K562 (cell line): ENCODE data around the gene IRF2BP2. TPM values are rescaled to one million over a fixed set of nuclear protein-coding genes. Genes with fewer than 3 reads are reported as not detected.
A peak's percentile ranks its signal among the peaks of the same experiment; 100 is the strongest.

Source experiments
- C11orf30 ChIP-seq: fragments of 450-650 bp; IDR thresholded peaks from 2 replicates; pipeline ENCODE4 v1.6.1; 2016; ENCODE audit warnings: low read depth, mild to moderate bottlenecking
- CREB1 ChIP-seq, 2 experiments: sonication (generic) in 1 of 2; formaldehyde crosslinking in 1 of 2; IDR thresholded peaks; 2 replicates each; pipeline versions ENCODE4 v1.6.1 to v1.8.0; 2012 to 2022; ENCODE audit warnings: inconsistent platforms in 1 of 2, mild to moderate bottlenecking in 1 of 2, missing genetic modification reagents in 1 of 2, moderate library complexity in 1 of 2
- CXXC5 ChIP-seq: fragments of 250-450 bp; sonication (Bioruptor Pico); IDR thresholded peaks from 2 replicates; pipeline ENCODE4 v1.8.0; 2022; ENCODE audit warnings: inconsistent platforms, mild to moderate bottlenecking, moderate library complexity
- EZH2 ChIP-seq: IDR thresholded peaks from 2 replicates; pipeline ENCODE4 v1.6.1; 2012; ENCODE audit warnings: low read depth, mild to moderate bottlenecking, inconsistent platforms, low read length, borderline replicate concordance
- FOXM1 ChIP-seq, 2 experiments: fragments of 450-650 bp in 1 of 2; sonication (generic) in 1 of 2; formaldehyde crosslinking in 1 of 2; IDR thresholded peaks; 2 replicates each; pipeline versions ENCODE4 v1.6.1 to v1.9.0; 2017 to 2022; ENCODE audit warnings: low read depth in 2 of 2, mild to moderate bottlenecking in 2 of 2, missing genetic modification reagents in 1 of 2, moderate library complexity in 1 of 2
- HIVEP1 ChIP-seq: fragments of 250-450 bp; sonication (Bioruptor Pico); IDR thresholded peaks from 2 replicates; pipeline ENCODE4 v1.4.0; 2020; ENCODE audit warnings: mild to moderate bottlenecking
- JUN ChIP-seq, 2 experiments: sonication (generic) in 1 of 2; formaldehyde crosslinking in 1 of 2; IDR thresholded peaks; 2 replicates each; pipeline versions ENCODE4 v1.6.1 to v1.8.0; 2012 to 2022; ENCODE audit warnings: borderline replicate concordance in 2 of 2, mild to moderate bottlenecking in 2 of 2, improper control_type of control experiment in 1 of 2, low read depth in 1 of 2, low read length in 1 of 2, missing genetic modification reagents in 1 of 2
- JUNB ChIP-seq: fragments of 450-650 bp; formaldehyde crosslinking; conservative IDR thresholded peaks from 2 replicates; pipeline ENCODE4 v1.4.0; 2020; ENCODE audit warnings: mild to moderate bottlenecking
- MECOM ChIP-seq: fragments of 250-450 bp; sonication (Bioruptor Pico); IDR thresholded peaks from 2 replicates; pipeline ENCODE4 v1.8.0; 2022; ENCODE audit warnings: inconsistent platforms
- RCOR1 ChIP-seq, 2 experiments: IDR thresholded peaks; 2 replicates each; pipeline ENCODE4 v1.6.1; 2012; ENCODE audit warnings: low read depth in 2 of 2, low read length in 2 of 2, borderline replicate concordance in 1 of 2, improper control_type of control experiment in 1 of 2
- RFX1 ChIP-seq: fragments of 450-650 bp; IDR thresholded peaks from 2 replicates; pipeline ENCODE4 v1.6.1; 2016; ENCODE audit warnings: mild to moderate bottlenecking, moderate library complexity
- RHOXF2B ChIP-seq: fragments of 250-450 bp; sonication (Bioruptor Pico); conservative IDR thresholded peaks from 2 replicates; pipeline ENCODE4 v1.5.1; 2021
- SOX6 ChIP-seq: fragments of 450-650 bp; IDR thresholded peaks from 2 replicates; pipeline ENCODE4 v1.6.1; 2014; ENCODE audit warnings: mild to moderate bottlenecking
- ZBTB17 ChIP-seq: fragments of 450-650 bp; formaldehyde crosslinking; IDR thresholded peaks from 2 replicates; pipeline ENCODE4 v1.4.0; 2020; ENCODE audit warnings: mild to moderate bottlenecking
- ZNF197 ChIP-seq: fragments of 200-800 bp; sonication (Bioruptor generic); IDR thresholded peaks from 2 replicates; pipeline ENCODE4 v1.6.1; 2016; ENCODE audit warnings: low read depth, missing genetic modification characterization, missing compliant biosample characterization
- ZNF518B ChIP-seq: fragments of 250-450 bp; sonication (Bioruptor Pico); IDR thresholded peaks from 2 replicates; pipeline ENCODE4 v1.5.0; 2021; ENCODE audit warnings: mild to moderate bottlenecking, moderate library complexity
- polyA plus RNA-seq, 8 experiments: library from polyadenylated mRNA; depleted of rRNA in 4 of 8; stranded (reverse) in 5 of 8; unstranded in 3 of 8; fragments of >200 nt; fragmentation: Nextera tagmentation in 2 of 8; fragmentation: Illumina TruSeq in 1 of 8; extraction: Ambion mirVana in 2 of 8; extraction: Trizol in 1 of 8; gene quantifications; 2 replicates each; pipeline versions ENCODE4 v1.2.1 to v1.2.3, GENCODE V29; 2011 to 2014; ENCODE audit warnings: inconsistent platforms in 1 of 8, missing spikeins in 1 of 8
- total RNA-seq, 7 experiments: library from RNA; depleted of rRNA in 6 of 7; stranded (reverse); fragments of >200 nt in 6 of 7; fragmentation: Illumina TruSeq in 2 of 7; extraction: Trizol in 2 of 7; gene quantifications; 2 replicates each; pipeline versions ENCODE4 v1.2.1 to v1.2.3, GENCODE V29; 2011 to 2021; ENCODE audit warnings: low replicate concordance in 1 of 7
- TF ChIP-seq, protein P1 (sequence below): fragments of 250-450 bp; sonication (Bioruptor Pico); IDR thresholded peaks from 2 replicates; pipeline ENCODE4 v1.8.0; 2022; ENCODE audit warnings: inconsistent platforms, mild to moderate bottlenecking, moderate library complexity, borderline replicate concordance
- TF ChIP-seq, protein P2 (sequence below): fragments of 150-350 bp; IDR thresholded peaks from 2 replicates; pipeline ENCODE4 v1.6.1; 2014; ENCODE audit warnings: low read depth, mild to moderate bottlenecking, low read length, borderline replicate concordance

Gene IRF2BP2
- total and polyA plus RNA-seq, 9 of the 15 experiments (the other 6 are each of a cell fraction or from before 2014, with no cell fraction given) = 7.7 to 68.6 (median 22.1) TPM

DNA sequence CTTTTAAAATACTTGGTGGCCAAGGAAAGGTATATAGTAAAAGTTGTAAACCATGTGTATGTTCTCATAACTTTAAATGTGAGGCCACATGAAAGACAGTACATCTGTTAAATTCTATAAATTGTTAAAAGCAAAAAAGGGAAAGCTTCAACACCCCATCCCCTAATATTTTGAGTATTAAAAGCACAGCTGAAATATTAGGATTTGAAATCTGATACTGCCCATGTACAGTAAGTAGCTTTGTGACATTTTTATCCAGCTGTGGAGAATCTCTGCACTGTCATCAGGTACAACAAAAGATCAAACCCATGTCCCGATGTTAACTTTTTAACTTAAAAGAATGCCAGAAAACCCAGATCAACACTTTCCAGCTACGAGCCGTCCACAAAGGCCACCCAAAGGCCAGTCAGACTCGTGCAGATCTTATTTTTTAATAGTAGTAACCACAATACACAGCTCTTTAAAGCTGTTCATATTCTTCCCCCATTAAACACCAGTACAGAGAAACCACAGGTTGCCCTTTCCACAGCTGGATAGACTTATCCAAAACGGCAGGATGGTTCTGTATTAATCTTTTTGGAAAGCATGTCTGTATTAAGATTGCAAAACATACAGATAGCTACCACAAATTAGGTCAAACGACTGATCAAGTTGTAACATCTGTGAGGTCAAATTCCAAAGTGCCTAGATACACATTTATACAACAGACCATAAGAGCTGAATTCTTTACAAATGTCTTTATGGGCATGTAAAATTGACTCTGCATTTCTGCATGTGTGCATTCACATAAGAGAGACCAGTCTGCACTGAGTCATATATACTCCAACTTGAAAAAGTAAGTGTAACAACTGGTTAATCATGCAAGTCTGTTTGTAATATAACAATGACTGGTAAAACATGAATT lies 5.2 kb downstream of the IRF2BP2 start (continued):
- TF ChIP-seq ZBTB17 (CRISPR knock-in tag) = no peak
- TF ChIP-seq, protein P1, sequence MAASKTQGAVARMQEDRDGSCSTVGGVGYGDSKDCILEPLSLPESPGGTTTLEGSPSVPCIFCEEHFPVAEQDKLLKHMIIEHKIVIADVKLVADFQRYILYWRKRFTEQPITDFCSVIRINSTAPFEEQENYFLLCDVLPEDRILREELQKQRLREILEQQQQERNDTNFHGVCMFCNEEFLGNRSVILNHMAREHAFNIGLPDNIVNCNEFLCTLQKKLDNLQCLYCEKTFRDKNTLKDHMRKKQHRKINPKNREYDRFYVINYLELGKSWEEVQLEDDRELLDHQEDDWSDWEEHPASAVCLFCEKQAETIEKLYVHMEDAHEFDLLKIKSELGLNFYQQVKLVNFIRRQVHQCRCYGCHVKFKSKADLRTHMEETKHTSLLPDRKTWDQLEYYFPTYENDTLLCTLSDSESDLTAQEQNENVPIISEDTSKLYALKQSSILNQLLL (CRISPR knock-in tag) = no peak
- TF ChIP-seq MECOM (CRISPR knock-in tag) = peak; percentile 39; the same call in 1 of the 2 replicates
- no peak for TF ChIP-seq RFX1
- TF ChIP-seq ZNF197 (CRISPR knock-in tag) = no peak
- TF ChIP-seq CREB1 (IDR thresholded peaks at IDR 0.05) = peak; percentile 64; the same call in 1 of the 2 replicates
- no peak for TF ChIP-seq CREB1 (CRISPR knock-in tag; IDR thresholded peaks at IDR 0.05)
- TF ChIP-seq EZH2 = no peak
- no peak for TF ChIP-seq HIVEP1 (CRISPR knock-in tag)
- peak; percentile 52; the same call in 1 of the 2 replicates for TF ChIP-seq CXXC5 (CRISPR knock-in tag)
- peak in 1 of 2 experiments; percentile 53; a peak in 1 of 4 replicates for TF ChIP-seq RCOR1 (IDR thresholded peaks at IDR 0.05; ENCODE audit: borderline replicate concordance in 1 of 2, low read depth in 2 of 2, low read length in 2 of 2)
- peak; percentile 45; the same call in 1 of the 2 replicates for TF ChIP-seq FOXM1 (IDR thresholded peaks at IDR 0.05; ENCODE audit: low read depth)
- no peak for TF ChIP-seq FOXM1 (CRISPR knock-in tag; IDR thresholded peaks at IDR 0.05; ENCODE audit: low read depth)
- 0 out of 2 replicates have a peak, but pooled peaks have one; percentile 31 for TF ChIP-seq ZNF518B (CRISPR knock-in tag)
- TF ChIP-seq JUNB (CRISPR knock-in tag) = no peak
- TF ChIP-seq, protein P2, sequence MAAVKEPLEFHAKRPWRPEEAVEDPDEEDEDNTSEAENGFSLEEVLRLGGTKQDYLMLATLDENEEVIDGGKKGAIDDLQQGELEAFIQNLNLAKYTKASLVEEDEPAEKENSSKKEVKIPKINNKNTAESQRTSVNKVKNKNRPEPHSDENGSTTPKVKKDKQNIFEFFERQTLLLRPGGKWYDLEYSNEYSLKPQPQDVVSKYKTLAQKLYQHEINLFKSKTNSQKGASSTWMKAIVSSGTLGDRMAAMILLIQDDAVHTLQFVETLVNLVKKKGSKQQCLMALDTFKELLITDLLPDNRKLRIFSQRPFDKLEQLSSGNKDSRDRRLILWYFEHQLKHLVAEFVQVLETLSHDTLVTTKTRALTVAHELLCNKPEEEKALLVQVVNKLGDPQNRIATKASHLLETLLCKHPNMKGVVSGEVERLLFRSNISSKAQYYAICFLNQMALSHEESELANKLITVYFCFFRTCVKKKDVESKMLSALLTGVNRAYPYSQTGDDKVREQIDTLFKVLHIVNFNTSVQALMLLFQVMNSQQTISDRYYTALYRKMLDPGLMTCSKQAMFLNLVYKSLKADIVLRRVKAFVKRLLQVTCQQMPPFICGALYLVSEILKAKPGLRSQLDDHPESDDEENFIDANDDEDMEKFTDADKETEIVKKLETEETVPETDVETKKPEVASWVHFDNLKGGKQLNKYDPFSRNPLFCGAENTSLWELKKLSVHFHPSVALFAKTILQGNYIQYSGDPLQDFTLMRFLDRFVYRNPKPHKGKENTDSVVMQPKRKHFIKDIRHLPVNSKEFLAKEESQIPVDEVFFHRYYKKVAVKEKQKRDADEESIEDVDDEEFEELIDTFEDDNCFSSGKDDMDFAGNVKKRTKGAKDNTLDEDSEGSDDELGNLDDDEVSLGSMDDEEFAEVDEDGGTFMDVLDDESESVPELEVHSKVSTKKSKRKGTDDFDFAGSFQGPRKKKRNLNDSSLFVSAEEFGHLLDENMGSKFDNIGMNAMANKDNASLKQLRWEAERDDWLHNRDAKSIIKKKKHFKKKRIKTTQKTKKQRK = no peak
- no peak for TF ChIP-seq RHOXF2B (CRISPR knock-in tag)
- TF ChIP-seq C11orf30 = no peak
- no peak for TF ChIP-seq JUN (IDR thresholded peaks at IDR 0.05; ENCODE audit: borderline replicate concordance, low read depth, low read length)
- no peak for TF ChIP-seq JUN (CRISPR knock-in tag; IDR thresholded peaks at IDR 0.05; ENCODE audit: borderline replicate concordance)
- peak; percentile 52; the same call in 1 of the 2 replicates for TF ChIP-seq SOX6
